Panc1 (cell line): Measurements from ENCODE around the gene ALDOA. TPM values are rescaled to one million over a fixed set of nuclear protein-coding genes. Genes with fewer than 3 reads are reported as not detected.
A peak's percentile ranks its signal among the peaks of the same experiment; 100 is the strongest.

Source experiments
- ATAC-seq: fragments of 200-7000 bp; cut with Tn5 transposase; 2 replicates; pipeline ENCODE4 v1.9.1; 2020; ENCODE audit warnings: mild to moderate bottlenecking, moderate library complexity
- BruUV-seq: library from RNA; stranded (reverse); fragments of 400-500 nt; replicated peaks from 2 replicates; lab custom pipeline; 2021; lab: Mats Ljungman, UMichigan
- CTCF ChIA-PET: fragments of 300-600 bp; sonication (Branson Sonifier 250); formaldehyde crosslinking; loops from one replicate; lab custom pipeline; 2022; ENCODE audit warnings: antibody characterized with exemption; lab: Charles Lee
- POLR2A ChIA-PET: fragments of 300-600 bp; sonication (Branson Sonifier 250); formaldehyde crosslinking; loops from one replicate; lab custom pipeline; 2022; ENCODE audit warnings: antibody characterized with exemption; lab: Charles Lee
- DNase-seq: peaks from one replicate; pipeline ENCODE4 v3.0.0-alpha.2; 2010; ENCODE audit warnings: low read depth, low spot score
- H3K27ac ChIP-seq: 2 replicates; pipeline ENCODE4 v1.5.1; 2011; ENCODE audit warnings: mild to moderate bottlenecking, low read length, inconsistent platforms
- H3K27me3 ChIP-seq: fragments of 200-500 bp; sonication (Bioruptor generic); 2 replicates; pipeline ENCODE4 v1.6.0; 2014; ENCODE audit warnings: low read length, inconsistent platforms; ENCODE audit not compliant: control insufficient read depth, insufficient read depth
- H3K36me3 ChIP-seq: fragments of 200-500 bp; sonication (Bioruptor generic); 2 replicates; pipeline ENCODE4 v1.5.1; 2014; ENCODE audit warnings: inconsistent platforms, mild to moderate bottlenecking, low read length, moderate library complexity; ENCODE audit not compliant: control insufficient read depth, insufficient read depth
- H3K4me1 ChIP-seq: 2 replicates; pipeline ENCODE4 v1.5.1; 2011; ENCODE audit warnings: inconsistent platforms, mild to moderate bottlenecking, low read length, moderate library complexity; ENCODE audit not compliant: control insufficient read depth, insufficient read depth
- H3K4me3 ChIP-seq, 2 experiments: 2 replicates each; pipeline ENCODE4 v1.5.1; 2011 to 2012; ENCODE audit warnings: low read depth in 2 of 2, low read length in 2 of 2, mild to moderate bottlenecking in 2 of 2, inconsistent platforms in 1 of 2, moderate library complexity in 1 of 2
- H3K9me3 ChIP-seq: fragments of 200-500 bp; sonication (Bioruptor generic); 2 replicates; pipeline ENCODE4 v1.5.1; 2014; ENCODE audit warnings: low read depth, mild to moderate bottlenecking, inconsistent platforms, low read length, moderate library complexity; ENCODE audit not compliant: control insufficient read depth, insufficient read depth
- CTCF ChIP-seq: fragments of 450-650 bp; IDR thresholded peaks from 2 replicates; pipeline ENCODE4 v1.5.1; 2017; ENCODE audit warnings: mild to moderate bottlenecking
- POLR2AphosphoS5 ChIP-seq: IDR thresholded peaks from 2 replicates; pipeline ENCODE4 v1.6.1; 2012; ENCODE audit warnings: mild to moderate bottlenecking, low read depth, low read length, moderate library complexity
- SIN3A ChIP-seq: IDR thresholded peaks from 2 replicates; pipeline ENCODE4 v1.6.1; 2012; ENCODE audit warnings: low read depth, mild to moderate bottlenecking, low read length, moderate library complexity, borderline replicate concordance; ENCODE audit not compliant: insufficient read depth
- TCF7L2 ChIP-seq: IDR thresholded peaks from 2 replicates; pipeline ENCODE4 v1.6.1; 2011; ENCODE audit warnings: mild to moderate bottlenecking, low read depth, low read length, inconsistent platforms
- in situ Hi-C: cut with HindIII; loops from 2 replicates; pipeline ENCODE4 v1.10.0; 2016; ENCODE audit warnings: low sequenced_read_pairs, low pct_unique_long_range_greater_than_20kb
- intact Hi-C: fragments of 100-400 bp; cut with micrococcal nuclease; formaldehyde crosslinking; loops from one replicate; pipeline ENCODE4 v1.10.0; 2022; ENCODE audit not compliant: unreplicated experiment
- total RNA-seq: library from RNA; stranded (reverse); gene quantifications from one replicate; pipeline ENCODE4 v1.2.1, GENCODE V29; 2021; ENCODE audit not compliant: unreplicated experiment
- TF ChIP-seq, protein P1 (sequence below), 2 experiments: IDR thresholded peaks; 2 replicates each; pipeline ENCODE4 v1.6.1; 2011 to 2012; ENCODE audit warnings: low read depth in 2 of 2, control low read depth in 1 of 2, low read length in 1 of 2, mild to moderate bottlenecking in 1 of 2, moderate library complexity in 1 of 2; ENCODE audit not compliant: insufficient read depth in 1 of 2

Gene ALDOA
- total RNA-seq, 1 experiment from 2014 or later = 2,516 TPM

DNA sequence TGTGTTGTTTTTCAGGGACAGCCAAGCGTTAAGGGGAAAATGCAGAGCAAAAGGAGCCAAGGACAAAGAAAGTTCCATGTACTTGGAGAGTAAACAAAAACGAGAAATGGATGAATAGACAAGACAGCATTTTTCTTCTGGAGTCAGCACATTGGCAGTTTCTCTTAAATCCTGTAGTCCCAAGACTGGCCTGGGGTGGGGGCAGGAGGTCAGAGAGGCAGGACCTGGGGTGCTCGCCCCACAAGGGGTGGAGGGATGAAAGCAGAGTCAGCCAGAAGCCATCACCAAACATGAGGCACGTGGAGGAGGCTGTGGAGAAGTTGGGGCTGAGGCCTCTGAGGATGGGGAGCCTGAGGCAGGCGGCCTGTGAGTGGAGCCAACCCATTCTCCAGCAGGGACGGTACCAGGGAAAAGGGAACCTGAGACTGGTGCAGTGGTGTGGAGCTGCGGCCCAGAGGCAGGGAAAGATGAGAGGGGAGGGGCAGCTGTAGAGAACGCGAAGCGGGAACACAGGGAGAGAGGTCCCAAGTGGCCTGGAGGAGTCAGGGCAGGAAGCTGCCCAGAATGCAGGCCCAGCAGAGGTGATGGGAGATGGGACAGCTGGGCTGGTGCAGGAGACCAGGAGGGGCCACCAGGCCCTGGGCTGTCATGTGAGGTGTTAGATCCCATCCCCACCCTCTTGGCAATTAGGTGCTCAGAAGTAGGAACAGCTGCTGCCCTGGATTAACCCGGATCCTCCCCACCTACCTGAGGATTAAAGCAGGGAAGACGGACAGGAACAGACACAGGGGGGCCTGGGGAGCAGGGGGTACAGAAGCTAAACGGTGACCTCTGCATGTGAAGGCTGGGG is 37.7 kb upstream of the ALDOA start:
- DNase-seq (no peak), ATAC-seq (no peak)
- H3K27me3 ChIP-seq = no peaks in the 10 kb centered on the region
- in situ Hi-C loops (no loop called here), intact Hi-C loops (loop anchor here (5.0 to 10.0 kb wide), 2 partner anchors 113 to 336 kb away; no protein-coding TSS in a partner anchor)
- TF ChIP-seq TCF7L2 (no peak), SIN3A (no peak), CTCF (no peak)
- TF ChIP-seq, protein P1, sequence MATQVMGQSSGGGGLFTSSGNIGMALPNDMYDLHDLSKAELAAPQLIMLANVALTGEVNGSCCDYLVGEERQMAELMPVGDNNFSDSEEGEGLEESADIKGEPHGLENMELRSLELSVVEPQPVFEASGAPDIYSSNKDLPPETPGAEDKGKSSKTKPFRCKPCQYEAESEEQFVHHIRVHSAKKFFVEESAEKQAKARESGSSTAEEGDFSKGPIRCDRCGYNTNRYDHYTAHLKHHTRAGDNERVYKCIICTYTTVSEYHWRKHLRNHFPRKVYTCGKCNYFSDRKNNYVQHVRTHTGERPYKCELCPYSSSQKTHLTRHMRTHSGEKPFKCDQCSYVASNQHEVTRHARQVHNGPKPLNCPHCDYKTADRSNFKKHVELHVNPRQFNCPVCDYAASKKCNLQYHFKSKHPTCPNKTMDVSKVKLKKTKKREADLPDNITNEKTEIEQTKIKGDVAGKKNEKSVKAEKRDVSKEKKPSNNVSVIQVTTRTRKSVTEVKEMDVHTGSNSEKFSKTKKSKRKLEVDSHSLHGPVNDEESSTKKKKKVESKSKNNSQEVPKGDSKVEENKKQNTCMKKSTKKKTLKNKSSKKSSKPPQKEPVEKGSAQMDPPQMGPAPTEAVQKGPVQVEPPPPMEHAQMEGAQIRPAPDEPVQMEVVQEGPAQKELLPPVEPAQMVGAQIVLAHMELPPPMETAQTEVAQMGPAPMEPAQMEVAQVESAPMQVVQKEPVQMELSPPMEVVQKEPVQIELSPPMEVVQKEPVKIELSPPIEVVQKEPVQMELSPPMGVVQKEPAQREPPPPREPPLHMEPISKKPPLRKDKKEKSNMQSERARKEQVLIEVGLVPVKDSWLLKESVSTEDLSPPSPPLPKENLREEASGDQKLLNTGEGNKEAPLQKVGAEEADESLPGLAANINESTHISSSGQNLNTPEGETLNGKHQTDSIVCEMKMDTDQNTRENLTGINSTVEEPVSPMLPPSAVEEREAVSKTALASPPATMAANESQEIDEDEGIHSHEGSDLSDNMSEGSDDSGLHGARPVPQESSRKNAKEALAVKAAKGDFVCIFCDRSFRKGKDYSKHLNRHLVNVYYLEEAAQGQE (IDR thresholded peaks at IDR 0.05; ENCODE audit: insufficient read depth in 1 of 2, low read depth in 2 of 2, low read length in 1 of 2) = no peak
- no peak overlapping the region for H3K4me3 ChIP-seq
- CTCF ChIA-PET = no interaction called here
- H3K9me3 ChIP-seq = no peaks in the 10 kb centered on the region
- H3K27ac ChIP-seq = no peak overlapping the region
- H3K36me3 ChIP-seq = no peaks in the 10 kb centered on the region
- POLR2A ChIA-PET = no interaction called here
- H3K4me1 ChIP-seq = peaks cover 9% of the 10 kb centered on the region
- BruUV-seq = no TSS peak

GRCh38 chr16:30028438-30029076 is 37.0 kb upstream of the ALDOA start:
- H3K27ac ChIP-seq = no peak overlapping the region
- ATAC-seq = no peak
- H3K36me3 ChIP-seq = no peaks in the 10 kb centered on the region
- DNase-seq = no peak
- ChIA-PET CTCF (no interaction called here), POLR2A (no interaction called here)
- BruUV-seq = no TSS peak
- in situ Hi-C loops (no loop called here), intact Hi-C loops (loop anchor here (5.0 to 10.0 kb wide), 2 partner anchors 114 to 336 kb away; no protein-coding TSS in a partner anchor)
- TF ChIP-seq TCF7L2 (no peak), CTCF (no peak), POLR2AphosphoS5 (no peak)
- TF ChIP-seq, protein P1 (IDR thresholded peaks at IDR 0.05; ENCODE audit: insufficient read depth in 1 of 2, low read depth in 2 of 2, low read length in 1 of 2) = peak; percentile 96
- peaks cover 9% of the 10 kb centered on the region for H3K4me1 ChIP-seq
- H3K4me3 ChIP-seq = no peak overlapping the region
- no peaks in the 10 kb centered on the region for H3K27me3 ChIP-seq
- no peaks in the 10 kb centered on the region for H3K9me3 ChIP-seq
